Stomach (tissue), 4 donors: ENCODE results near the gene GPR176.

Source experiments
- EP300 ChIP-seq: sonication (generic); formaldehyde crosslinking; IDR thresholded peaks from one replicate; pipeline ENCODE4 v1.6.1; 2017; ENCODE audit warnings: antibody characterized with exemption
- POLR2A ChIP-seq, 4 donors: fragments of 450-650 bp; IDR thresholded peaks; one replicate each; pipeline ENCODE4 v1.6.1; 2016; ENCODE audit warnings: antibody characterized with exemption in 4 of 4, control low read depth in 2 of 4, mild to moderate bottlenecking in 1 of 4, moderate library complexity in 1 of 4
- POLR2AphosphoS5 ChIP-seq, 3 donors: sonication (generic); formaldehyde crosslinking; IDR thresholded peaks; one replicate each; pipeline ENCODE4 v1.6.1; 2016; ENCODE audit warnings: antibody characterized with exemption in 3 of 3
- TF ChIP-seq, protein P1 (sequence below), 7 experiments: fragments of 450-650 bp in 4 of 7; fragments of 200-600 bp in 3 of 7; sonication (generic) in 3 of 7; IDR thresholded peaks; one replicate each; pipeline ENCODE4 v1.5.1; 2016 to 2019; ENCODE audit warnings: antibody characterized with exemption in 7 of 7, control low read depth in 2 of 7, mild to moderate bottlenecking in 1 of 7

DNA sequence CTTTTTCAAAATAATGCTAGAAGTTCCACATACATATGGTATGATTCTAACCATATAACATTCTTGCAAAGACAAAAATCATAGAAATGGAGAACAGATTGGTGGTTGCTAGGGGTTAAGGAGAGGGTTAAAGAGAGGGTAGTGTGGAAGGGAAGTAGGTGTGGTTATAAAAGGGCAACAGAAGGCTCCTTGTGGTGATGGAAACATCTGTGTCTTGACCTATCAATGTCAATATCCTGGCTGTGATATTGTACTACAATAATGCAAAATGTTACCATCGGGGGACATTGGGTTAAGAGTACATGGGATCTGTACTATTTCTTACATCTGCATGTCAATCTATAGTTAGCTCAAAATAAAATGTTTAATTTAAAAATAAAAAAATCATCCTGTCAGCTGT lies 69.6 kb downstream of the GPR176 start:
- TF ChIP-seq, protein P1, sequence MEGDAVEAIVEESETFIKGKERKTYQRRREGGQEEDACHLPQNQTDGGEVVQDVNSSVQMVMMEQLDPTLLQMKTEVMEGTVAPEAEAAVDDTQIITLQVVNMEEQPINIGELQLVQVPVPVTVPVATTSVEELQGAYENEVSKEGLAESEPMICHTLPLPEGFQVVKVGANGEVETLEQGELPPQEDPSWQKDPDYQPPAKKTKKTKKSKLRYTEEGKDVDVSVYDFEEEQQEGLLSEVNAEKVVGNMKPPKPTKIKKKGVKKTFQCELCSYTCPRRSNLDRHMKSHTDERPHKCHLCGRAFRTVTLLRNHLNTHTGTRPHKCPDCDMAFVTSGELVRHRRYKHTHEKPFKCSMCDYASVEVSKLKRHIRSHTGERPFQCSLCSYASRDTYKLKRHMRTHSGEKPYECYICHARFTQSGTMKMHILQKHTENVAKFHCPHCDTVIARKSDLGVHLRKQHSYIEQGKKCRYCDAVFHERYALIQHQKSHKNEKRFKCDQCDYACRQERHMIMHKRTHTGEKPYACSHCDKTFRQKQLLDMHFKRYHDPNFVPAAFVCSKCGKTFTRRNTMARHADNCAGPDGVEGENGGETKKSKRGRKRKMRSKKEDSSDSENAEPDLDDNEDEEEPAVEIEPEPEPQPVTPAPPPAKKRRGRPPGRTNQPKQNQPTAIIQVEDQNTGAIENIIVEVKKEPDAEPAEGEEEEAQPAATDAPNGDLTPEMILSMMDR (IDR thresholded peaks at IDR 0.05), result no peak
- TF ChIP-seq POLR2A (IDR thresholded peaks at IDR 0.05) (no peak), POLR2AphosphoS5 (IDR thresholded peaks at IDR 0.05) (no peak), EP300 (no peak)
